AG09309 (cell line): ENCODE results near the gene C10orf90.

Experiments used
- DNase-seq: peaks from one replicate; pipeline ENCODE4 v3.0.0-alpha.2; 2010; ENCODE audit warnings: low read depth
- H3K4me3 ChIP-seq: 2 replicates; pipeline ENCODE4 v1.5.1; 2011; ENCODE audit warnings: mild to moderate bottlenecking, low read depth, low read length, moderate library complexity; ENCODE audit not compliant: control insufficient read depth
- CTCF ChIP-seq: IDR thresholded peaks from 2 replicates; pipeline ENCODE4 v1.5.1; 2011; ENCODE audit warnings: mild to moderate bottlenecking, low read depth, low read length, inconsistent platforms; ENCODE audit not compliant: insufficient read depth, control insufficient read depth; ENCODE audit errors: missing control alignments

The C10orf90 gene

GRCh38 chr10:126392469-126392868 is 278.0 kb downstream of the C10orf90 start:
- DNase-seq, result no peak
- no peak for TF ChIP-seq CTCF
- no peak overlapping the region for H3K4me3 ChIP-seq

- DNase-seq, result no peak
- no peak overlapping the region for H3K4me3 ChIP-seq
- no peak for TF ChIP-seq CTCF
Measured at GRCh38 chr10:126392068-126392467, 278.4 kb downstream of the C10orf90 start.

GRCh38 chr10:126391192-126391885 is 279.2 kb downstream of the C10orf90 start:
- DNase-seq, result no peak
- no peak for TF ChIP-seq CTCF
- no peak overlapping the region for H3K4me3 ChIP-seq

- no peak for DNase-seq
- TF ChIP-seq CTCF, result no peak
Measured at GRCh38 chr10:126390324-126390723, 280.2 kb downstream of the C10orf90 start.

GRCh38 chr10:126387931-126388911 is 282.3 kb downstream of the C10orf90 start, which contains the start of gene ADAM12:
Gene ADAM12 (minus strand): TSS chr10:126388477. CDS start chr10:126388145, 332 bp downstream.
- DNase-seq, result no peak

More at GRCh38 chr10:126390324-126390723, 280.2 kb downstream of the C10orf90 start:
- H3K4me3 ChIP-seq, result no peak overlapping the region

More at GRCh38 chr10:126387931-126388911, 282.3 kb downstream of the C10orf90 start, which contains the start of gene ADAM12:
- no peak for TF ChIP-seq CTCF
- peak within 1 kb of the TSS; percentile 80 for H3K4me3 ChIP-seq
